LNCaP clone FGC (cell line): ENCODE measurements around the gene DRAM2.

Experiments
- DNase-seq: peaks from one replicate; pipeline ENCODE4 v3.0.0-alpha.2; 2011; ENCODE audit warnings: low read depth
- H3K4me3 ChIP-seq: 2 replicates; pipeline ENCODE4 v1.5.1; 2011; ENCODE audit warnings: mild to moderate bottlenecking, low read depth, low read length, control low read depth
- TF ChIP-seq, protein P1 (sequence below): IDR thresholded peaks from 2 replicates; pipeline ENCODE4 v1.5.1; 2012; ENCODE audit warnings: mild to moderate bottlenecking; ENCODE audit not compliant: control insufficient read depth, insufficient read depth; ENCODE audit errors: extremely low read depth

Gene DRAM2

DNA sequence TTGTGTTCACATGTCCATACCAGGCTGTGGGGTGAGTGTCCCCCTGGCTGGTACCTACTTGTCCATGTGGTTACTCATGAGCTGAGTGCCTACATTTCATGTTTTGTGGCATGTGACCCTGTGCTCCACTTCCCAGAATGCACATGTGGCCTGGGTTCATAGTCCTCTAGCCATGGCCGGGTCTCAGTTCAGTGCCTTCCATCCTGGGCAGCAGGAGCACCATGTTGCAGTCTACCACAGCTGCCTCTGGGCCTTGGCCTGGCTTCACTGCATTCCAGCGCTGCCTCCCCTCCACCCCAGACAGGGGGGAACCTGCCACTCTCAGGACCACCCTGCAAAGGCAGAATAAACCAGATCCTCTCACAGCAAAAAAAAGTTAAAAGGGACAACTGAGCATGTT lies 5.6 kb upstream of the DRAM2 start:
- no peak overlapping the region for H3K4me3 ChIP-seq
- no peak for DNase-seq
- TF ChIP-seq, protein P1, sequence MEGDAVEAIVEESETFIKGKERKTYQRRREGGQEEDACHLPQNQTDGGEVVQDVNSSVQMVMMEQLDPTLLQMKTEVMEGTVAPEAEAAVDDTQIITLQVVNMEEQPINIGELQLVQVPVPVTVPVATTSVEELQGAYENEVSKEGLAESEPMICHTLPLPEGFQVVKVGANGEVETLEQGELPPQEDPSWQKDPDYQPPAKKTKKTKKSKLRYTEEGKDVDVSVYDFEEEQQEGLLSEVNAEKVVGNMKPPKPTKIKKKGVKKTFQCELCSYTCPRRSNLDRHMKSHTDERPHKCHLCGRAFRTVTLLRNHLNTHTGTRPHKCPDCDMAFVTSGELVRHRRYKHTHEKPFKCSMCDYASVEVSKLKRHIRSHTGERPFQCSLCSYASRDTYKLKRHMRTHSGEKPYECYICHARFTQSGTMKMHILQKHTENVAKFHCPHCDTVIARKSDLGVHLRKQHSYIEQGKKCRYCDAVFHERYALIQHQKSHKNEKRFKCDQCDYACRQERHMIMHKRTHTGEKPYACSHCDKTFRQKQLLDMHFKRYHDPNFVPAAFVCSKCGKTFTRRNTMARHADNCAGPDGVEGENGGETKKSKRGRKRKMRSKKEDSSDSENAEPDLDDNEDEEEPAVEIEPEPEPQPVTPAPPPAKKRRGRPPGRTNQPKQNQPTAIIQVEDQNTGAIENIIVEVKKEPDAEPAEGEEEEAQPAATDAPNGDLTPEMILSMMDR, result no peak

DNA sequence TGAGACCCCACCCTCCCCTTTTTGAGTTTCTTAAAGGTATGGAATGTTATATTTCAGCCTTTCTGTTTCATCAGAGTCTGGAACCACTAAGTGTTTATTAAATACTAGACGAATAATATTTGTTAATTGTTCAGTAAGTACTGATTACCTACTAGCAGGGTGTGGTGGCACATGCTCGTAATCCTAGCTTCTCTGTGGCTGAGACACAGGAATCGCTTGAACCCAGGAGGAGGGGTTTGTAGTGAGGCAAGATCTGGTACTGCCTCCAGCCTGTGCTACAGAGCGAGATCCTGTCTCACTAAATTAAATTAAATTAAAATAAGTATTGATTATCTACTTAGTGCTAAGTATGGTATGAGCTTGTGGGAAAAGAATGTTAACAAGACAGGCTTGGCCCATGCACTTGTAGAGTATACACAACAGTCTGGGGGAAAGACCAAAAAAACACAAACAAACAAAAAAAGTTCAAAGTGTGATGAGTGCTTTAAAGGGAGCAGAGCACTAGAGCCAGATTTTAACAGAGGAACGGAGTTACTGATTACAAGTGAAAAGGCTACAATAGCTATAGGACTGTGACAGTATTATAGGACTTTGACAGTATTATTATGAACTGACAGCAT lies 2.6 kb upstream of the DRAM2 start:
- no peak for DNase-seq
- H3K4me3 ChIP-seq, result no peak overlapping the region
- TF ChIP-seq, protein P1, result no peak

DNA sequence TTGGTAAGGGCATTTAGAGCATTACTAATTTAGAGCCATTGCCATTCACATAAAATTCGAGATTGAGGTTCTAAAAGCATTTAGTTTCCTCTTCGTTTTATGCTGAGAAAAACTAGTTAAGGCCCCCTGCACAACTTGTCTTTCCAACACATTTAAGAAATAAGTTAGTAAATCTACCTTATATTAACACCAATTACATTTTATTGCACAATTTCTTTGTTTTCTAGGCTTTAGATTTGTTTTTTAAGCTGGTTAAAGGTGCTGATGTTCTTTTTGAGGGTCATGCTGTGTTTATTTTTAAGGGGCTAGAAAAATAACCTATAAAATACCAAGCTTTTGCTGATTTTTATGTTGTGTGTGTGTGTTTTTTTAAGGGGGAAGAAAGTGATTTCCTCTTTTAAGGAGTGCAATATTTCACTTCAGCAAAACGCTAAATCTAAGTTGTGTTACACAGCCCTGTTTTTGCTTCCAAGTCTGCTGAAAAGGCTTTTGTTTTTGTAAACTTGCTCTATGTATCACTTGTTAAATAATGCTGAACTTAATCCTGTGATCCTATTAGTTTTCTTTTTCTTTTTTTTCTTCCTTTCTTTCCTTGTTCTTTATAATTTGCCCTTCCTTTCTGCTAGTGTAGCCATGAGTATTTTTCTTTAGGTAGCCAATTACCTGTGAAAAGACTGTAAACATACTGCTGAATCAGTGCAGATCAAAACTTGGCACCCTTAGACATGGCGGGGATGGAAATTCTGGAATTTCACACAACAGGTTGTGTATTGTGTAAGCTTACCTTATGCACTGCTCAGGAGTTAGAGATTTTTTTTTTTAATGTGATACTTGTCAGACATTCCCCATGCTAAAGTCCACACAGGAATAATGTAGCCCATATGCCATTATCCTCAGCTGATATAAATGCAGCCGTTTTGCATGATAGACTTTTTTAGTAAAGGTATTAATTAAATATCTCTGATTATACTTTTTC lies 1.6 kb upstream of the DRAM2 start:
- TF ChIP-seq, protein P1, result no peak
- no peak for DNase-seq
- H3K4me3 ChIP-seq, result peak overlapping the region; percentile 91

DNA sequence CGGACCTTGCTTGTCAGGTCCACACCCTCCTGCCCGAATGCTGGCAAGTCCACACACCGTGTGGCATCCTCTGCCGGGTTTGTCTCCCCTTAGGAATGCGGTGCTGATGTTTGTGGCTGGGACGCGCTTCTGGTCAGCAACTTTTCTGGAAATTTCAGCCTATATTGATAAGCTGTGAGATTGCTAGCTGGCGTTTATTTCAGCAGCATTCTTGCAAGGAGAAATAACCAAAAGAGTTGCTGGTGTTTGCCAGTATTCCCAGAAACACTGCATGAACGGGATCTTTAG lies 731 bp upstream of the DRAM2 start:
- TF ChIP-seq, protein P1, result no peak
- H3K4me3 ChIP-seq, result peak overlapping the region; percentile 91
- DNase-seq, result no peak

DNA sequence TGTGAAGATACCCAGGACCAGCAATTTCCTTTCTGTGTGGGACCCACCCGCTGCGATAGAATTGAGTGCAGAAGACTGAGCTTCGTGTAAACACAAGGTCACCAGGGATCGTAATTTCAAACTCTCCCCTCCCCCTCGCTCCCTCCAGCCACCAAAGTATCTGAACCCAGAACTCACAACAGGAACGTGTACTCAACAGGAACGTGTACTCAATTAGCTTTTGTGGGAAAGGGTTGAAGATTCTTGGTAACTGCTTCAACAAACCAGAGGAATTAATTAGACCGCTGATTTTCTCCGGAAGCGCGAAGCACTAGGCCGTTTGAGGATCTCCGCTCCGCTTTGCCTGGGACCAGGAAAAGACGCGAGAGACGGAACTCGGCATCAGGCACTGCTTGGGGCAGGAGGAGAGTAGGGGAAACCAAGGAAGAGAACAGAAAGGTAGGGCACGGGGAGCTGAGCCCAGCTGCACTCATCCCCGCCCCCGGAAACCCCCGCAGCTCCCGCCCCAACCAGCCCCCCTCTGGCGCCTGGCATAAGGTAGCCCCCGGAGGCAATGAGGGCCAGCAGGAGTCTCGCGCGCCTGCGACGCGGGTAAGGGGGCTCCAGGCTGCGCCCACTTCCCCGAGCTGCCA lies 453 bp downstream of the DRAM2 start:
- TF ChIP-seq, protein P1, result no peak
- H3K4me3 ChIP-seq, result peak overlapping the region; percentile 91
- DNase-seq, result no peak

DNA sequence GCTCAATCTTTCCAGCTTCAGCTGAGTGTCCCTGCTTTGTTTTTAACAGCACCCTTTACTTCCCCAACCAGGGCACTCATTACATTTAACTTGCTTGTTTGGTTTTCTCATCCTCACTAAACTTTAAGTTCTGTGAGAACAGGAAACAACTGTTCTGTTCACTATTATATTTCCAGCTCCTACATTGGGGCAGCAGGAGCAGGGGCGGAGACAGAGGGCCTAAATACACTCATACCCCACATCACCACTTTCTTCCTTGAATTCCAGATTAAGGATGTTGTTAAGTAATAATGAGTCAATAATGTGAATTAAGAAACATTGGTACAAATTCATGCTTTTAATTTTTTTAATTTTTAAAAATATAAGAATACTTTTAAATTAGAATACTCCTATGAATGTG lies 6.0 kb downstream of the DRAM2 start:
- TF ChIP-seq, protein P1, result no peak

More for the DNA sequence above, 6.0 kb downstream of the DRAM2 start:
- no peak overlapping the region for H3K4me3 ChIP-seq
- no peak for DNase-seq
